LoVo (cell line): ENCODE data around the gene SLX4.
"Not testable (repeated sequence)": the region's sequence is repeated elsewhere in the genome, so short reads cannot be mapped to it uniquely, and the experiment has no call there.

Experiments
- DNase-seq: peaks from one replicate; pipeline ENCODE4 v3.0.0-alpha.2; 2016; ENCODE audit warnings: low spot score

The SLX4 gene, protein sequence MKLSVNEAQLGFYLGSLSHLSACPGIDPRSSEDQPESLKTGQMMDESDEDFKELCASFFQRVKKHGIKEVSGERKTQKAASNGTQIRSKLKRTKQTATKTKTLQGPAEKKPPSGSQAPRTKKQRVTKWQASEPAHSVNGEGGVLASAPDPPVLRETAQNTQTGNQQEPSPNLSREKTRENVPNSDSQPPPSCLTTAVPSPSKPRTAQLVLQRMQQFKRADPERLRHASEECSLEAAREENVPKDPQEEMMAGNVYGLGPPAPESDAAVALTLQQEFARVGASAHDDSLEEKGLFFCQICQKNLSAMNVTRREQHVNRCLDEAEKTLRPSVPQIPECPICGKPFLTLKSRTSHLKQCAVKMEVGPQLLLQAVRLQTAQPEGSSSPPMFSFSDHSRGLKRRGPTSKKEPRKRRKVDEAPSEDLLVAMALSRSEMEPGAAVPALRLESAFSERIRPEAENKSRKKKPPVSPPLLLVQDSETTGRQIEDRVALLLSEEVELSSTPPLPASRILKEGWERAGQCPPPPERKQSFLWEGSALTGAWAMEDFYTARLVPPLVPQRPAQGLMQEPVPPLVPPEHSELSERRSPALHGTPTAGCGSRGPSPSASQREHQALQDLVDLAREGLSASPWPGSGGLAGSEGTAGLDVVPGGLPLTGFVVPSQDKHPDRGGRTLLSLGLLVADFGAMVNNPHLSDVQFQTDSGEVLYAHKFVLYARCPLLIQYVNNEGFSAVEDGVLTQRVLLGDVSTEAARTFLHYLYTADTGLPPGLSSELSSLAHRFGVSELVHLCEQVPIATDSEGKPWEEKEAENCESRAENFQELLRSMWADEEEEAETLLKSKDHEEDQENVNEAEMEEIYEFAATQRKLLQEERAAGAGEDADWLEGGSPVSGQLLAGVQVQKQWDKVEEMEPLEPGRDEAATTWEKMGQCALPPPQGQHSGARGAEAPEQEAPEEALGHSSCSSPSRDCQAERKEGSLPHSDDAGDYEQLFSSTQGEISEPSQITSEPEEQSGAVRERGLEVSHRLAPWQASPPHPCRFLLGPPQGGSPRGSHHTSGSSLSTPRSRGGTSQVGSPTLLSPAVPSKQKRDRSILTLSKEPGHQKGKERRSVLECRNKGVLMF (N-terminal part only)

DNA sequence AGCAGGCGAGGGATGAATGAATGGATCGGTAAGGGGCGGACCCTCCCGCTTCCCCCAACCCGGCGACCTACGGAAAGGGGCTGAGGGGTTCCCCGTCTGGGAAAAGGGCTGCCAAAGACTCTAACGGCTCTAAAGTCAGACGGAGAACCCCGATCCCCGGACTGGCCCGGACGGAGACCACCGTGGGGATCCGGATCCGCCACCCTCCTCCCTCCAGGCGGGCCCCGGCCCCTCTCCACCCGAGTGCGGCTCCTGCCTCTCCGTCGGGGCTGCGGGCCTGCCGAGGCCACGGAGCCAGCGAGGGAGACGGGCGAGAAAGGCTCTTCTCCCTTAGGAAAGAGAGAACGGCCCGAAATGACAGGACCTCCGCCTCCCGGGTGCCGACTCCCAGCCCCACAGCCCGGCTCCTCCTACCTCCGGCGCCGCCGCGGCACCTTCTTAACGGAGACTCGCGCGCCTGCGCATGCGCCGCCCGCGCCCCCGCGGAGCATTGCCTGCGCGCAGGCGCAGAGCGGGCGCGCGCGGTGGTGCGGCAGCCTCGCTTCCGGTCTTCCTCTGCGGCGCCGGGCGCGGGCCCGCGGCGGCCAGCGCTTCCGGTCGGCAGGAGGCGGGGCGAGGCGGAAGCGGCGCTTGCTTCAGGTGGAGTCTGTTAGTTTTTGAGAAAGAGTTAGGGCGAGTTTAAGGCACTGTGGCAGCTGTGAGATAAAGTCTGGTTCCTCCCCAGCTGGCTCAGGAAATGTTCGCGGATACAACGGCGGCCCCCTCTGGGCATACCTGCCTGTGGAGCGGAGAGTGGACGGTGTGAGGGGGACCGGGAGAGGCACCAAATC is at the start of gene SLX4:
Gene SLX4 (minus strand): TSS at position 461 of the 830 bp plus-strand sequence. CDS start 2,642 bp downstream, outside the sequence.
- peak; percentile 97 for DNase-seq

DNA sequence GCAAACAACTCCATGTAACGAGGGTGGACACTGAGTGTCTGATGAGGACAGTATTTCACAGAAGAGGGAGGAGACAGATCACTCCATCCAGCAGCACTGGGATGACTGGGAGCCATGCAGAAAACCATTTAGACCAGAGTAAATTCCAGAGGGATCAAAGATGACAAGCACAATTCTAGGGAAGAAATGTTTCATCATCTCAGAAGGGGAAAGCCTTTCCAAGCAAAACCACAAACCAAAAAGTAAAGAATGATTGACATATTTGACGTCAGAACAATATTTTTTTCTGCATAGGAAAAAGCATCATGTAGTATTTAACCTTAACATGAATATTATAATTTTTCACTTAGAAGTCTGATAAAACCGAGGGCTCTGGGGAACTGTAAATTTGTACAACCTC is 47.8 kb upstream of the SLX4 start:
- no peak for DNase-seq

DNA sequence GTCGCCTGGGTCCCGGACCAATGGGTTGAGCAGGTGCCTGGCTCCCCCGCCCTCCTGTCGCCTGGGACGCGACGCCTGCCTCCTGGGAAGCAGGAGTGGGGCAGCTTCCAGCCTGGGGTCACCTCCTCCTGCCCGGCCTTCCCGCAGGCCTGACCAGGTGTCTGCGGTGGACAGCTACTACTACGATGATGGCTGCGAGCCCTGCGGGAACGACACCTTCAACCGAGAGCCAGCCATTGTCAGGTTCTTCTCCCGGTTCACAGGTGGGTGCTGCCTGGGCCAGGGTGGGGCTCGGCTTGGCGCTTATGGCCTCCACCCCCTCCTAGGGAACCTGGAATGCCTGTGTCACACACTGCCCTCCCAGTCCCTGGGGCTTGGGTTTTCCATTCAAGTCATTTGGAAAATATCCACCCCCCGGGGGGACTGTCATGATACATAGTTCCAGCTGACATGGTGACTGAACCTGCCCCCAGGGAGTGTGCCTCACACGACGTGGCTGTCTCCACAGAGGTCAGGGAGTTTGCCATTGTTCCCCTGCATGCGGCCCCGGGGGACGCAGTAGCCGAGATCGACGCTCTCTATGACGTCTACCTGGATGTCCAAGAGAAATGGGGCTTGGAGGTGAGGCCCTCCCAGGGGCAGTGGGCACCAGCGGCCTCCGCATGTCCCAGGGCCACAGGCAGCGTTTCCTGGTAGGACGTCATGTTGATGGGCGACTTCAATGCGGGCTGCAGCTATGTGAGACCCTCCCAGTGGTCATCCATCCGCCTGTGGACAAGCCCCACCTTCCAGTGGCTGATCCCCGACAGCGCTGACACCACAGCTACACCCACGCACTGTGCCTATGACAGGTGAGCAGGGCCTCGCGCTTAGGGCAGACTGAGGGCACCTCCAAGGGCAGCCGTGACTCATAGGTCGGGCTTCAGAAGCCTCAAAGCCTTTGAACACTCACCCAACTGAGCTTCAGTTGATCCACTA is 45.4 kb upstream of the SLX4 start:
- no peak for DNase-seq

DNA sequence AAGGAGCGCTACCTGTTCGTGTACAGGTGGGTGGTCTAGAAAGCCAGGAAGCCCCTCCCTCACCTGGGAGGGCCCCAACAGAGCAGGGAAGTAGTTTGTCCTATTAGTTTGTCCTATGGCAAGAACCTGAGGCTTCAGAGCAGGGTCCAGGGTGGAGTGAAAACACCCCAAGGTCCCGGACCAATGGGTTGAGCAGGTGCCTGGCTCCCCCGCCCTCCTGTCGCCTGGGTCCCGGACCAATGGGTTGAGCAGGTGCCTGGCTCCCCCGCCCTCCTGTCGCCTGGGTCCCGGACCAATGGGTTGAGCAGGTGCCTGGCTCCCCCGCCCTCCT is 44.7 kb upstream of the SLX4 start:
- not testable (repeated sequence) for DNase-seq

DNA sequence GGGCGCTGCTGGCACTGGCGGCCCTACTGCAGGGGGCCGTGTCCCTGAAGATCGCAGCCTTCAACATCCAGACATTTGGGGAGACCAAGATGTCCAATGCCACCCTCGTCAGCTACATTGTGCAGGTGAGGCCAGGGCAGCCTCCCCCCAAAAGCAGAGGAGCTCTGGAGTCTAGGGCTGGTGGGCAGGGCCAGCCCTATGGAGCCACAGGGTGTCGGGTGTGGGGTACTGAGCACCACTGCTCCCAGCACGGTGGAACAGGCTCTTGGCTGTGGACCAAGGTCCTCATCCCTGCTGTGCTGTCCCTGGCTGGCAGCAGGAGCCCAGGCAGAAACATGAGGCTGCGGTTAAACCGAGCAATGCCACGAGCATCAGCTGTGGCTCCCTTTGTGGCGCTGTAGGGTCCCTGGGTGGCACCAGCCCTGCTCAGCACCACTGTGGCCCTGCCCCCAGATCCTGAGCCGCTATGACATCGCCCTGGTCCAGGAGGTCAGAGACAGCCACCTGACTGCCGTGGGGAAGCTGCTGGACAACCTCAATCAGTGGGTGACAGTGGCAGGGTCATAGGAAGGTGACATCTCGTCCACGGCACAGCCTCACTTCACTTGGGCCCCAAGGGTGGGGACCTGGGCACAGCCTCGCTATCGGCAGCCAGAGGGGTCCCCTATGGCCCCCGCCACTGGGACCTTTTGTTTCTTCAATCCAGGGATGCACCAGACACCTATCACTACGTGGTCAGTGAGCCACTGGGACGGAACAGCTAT is 44.2 kb upstream of the SLX4 start:
- no peak for DNase-seq

DNA sequence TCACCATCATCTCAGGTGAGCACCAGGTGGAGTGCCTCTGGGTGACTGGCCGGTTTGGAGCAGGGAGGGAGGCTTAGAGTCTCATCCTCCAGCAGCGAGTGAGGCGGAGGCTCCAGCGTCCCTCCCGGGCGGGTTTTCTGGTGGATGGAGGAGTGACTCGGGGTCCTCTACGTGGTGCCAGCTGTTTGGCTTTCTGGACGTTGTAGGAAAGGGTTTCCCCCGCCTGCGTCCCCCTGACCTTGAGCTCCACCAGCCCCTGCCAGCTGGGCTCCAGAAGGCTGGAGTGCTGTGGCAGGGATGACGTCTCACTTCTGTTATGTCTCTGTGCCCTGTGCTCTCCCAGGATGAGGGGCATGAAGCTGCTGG is 43.6 kb upstream of the SLX4 start:
- no peak for DNase-seq

DNA sequence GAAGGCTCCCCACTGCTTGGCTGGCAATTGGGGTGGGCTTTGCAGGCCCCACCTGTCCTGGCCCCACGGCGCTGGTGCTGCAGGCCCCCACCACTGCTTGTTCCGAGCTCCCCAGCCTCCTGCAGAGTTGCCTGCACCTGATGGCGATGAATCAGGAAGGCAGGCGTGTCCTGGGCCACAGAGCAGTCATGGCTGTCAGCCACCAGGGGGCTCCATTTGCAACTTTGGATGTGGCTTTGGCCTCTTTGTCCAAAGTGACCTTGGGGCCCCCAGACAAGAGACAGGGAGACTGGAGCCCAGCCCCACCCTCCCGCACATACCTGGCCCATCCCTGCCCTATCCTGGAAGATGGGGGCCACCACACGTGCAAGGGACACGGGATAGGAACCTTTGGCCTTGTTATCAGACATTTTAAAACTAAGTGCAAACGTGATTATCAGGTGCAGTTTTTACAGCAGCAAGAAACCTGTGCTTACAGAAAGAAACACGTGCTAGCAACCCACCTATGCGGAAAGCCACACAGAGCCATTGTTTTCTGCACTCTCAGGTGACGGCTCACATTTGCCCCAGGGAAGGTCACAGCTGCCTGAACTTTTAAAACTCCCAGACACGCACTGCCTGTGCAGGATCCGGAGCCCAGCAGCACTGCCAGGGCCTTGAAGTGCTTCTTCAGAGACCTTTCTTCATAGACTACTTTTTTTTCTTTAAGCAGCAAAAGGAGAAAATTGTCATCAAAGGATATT is 43.0 kb upstream of the SLX4 start, which contains the start of gene DNASE1:
Gene DNASE1 (plus strand): TSS at position 443 of the 743 bp plus-strand sequence. CDS start 683 bp downstream, outside the sequence.
- DNase-seq = peak; percentile 54

DNA sequence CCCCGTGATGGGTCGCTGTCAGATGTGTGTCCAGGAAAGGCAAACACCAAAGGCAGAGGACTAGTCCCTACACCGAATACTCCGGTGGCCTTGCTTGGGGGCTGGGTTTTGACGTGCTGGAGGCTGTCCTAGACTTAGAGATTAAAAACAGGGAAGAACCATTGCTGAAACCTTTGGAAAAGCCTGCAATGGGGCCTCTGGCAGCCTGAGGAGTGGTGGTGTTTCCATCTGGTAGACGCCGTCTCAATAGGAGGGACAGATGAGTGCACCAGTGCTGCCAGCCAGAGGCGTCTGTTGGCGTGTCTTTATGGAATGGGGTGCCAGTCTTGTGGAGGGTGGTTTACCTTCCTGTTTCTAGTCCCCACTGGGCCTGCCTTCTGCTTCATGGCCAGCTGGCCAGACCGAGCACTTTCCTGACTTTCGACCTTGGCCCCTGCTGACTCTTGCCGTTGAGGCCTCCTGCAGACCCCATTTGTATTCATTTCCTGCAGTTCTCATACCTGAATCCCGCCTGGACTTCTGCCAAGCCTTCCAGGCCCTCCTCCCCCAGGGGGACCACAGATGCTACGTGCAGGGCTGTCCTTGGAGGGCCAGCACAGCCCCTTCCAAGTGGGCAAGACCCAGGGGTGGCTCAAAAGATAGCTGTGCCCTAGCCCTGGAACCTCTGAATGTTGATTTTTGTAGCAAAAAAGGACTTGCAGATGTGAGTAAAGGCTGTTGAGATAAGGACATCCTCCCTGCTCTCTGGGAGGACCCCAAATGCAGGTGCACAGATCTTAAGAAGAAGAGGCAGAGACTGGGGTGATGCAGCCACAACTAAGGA is 41.2 kb upstream of the SLX4 start:
- DNase-seq = no peak

DNA sequence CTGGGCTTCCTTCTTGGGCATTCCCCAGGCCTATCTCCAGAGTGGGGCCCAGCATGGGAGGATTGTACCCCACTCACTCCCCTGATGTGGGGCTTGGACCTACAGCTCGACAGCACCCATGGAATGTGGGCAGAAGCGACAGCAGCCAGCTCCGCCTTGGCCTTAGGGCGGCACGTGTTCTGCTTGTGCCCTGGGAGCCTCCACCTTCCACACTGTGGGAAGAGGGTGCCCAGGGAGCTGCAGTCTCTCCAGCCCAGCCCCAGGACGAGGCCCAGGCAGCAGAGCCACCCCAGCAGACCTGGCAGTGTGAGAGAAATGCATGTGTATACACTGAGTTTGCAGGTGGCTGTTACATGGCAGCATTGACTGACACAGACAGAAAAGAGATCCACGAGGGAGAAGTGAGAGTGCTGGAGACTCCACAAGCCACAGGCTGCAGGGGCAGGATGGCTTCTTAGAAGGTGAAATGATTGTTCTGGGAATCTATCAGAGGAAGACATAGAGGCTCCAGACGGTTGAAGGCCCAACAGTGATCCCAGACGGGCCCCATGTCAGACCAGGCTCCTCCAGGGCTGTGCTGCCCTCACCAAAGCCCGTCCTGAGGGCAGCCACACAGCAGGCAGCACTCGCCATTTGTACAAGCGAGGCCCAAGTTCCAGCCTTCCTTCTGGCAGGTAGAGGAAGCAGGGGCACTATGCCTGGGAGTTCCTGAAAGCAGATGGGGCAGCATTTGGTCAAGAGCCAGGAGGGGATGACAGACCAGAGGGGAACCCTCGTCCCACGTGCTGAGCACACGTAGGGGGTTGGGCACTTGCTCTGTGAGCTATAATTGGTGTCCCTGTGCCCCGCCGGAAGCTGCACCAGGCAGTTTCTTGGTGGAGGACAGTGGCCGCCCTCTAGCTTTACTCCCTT is 40.3 kb upstream of the SLX4 start:
- DNase-seq = no peak

DNA sequence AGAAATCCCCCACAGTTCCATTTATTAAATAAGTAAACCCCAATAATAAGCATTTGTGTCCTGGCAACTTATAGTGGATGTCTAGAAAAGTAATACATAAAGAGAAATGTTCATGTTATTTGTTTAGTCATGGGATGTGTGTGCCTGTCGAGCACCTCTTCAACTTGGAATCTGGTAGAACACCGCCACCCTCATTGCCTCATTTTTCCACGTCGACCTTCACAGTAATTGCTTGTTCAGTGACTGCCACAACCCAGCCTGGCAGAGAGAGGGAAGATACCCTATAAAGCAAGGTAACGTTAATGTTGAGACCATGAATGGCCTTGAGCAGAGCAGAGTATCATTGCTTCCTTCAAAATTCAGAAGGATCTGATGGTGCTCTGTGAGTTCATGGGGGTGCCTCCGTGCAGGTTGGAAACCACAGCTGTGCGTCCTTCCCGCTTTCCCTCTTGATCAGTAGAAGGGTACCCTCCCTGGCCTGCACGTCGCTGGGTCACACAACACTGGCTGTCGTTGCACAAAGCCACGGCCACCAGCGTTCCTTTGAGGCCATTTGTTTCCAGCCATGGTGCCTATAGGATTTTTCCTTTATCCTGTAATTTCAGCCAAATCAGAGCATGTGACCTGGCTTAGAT is 39.3 kb upstream of the SLX4 start:
- no peak for DNase-seq

DNA sequence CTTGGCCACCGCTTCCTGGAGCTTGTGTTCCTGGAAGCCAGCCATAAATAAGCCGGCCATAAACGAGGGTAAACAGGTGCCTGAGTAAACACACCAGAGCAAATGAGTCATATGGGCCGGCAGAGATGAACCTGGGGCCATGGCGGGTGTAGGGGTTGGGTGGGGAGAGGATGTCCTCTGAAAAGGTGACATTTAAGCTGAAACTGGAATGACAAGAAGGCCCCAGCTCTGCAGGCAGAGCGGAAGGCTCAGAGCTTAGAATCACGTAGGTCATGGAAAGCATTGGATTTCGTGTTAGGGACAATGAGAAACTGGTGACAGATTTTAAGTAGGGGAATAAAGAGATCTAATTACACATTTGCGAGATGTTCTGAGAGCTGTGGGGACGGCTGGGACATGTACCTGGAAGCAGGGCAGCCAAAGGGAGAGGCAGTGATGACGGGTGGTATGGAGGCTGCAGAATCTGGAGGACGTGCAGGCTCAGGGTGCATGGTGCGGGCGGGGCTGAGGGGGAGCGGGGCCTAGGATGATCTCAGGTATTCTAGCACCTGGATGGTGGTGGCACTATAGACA is 35.0 kb upstream of the SLX4 start:
- peak; percentile 92 for DNase-seq

DNA sequence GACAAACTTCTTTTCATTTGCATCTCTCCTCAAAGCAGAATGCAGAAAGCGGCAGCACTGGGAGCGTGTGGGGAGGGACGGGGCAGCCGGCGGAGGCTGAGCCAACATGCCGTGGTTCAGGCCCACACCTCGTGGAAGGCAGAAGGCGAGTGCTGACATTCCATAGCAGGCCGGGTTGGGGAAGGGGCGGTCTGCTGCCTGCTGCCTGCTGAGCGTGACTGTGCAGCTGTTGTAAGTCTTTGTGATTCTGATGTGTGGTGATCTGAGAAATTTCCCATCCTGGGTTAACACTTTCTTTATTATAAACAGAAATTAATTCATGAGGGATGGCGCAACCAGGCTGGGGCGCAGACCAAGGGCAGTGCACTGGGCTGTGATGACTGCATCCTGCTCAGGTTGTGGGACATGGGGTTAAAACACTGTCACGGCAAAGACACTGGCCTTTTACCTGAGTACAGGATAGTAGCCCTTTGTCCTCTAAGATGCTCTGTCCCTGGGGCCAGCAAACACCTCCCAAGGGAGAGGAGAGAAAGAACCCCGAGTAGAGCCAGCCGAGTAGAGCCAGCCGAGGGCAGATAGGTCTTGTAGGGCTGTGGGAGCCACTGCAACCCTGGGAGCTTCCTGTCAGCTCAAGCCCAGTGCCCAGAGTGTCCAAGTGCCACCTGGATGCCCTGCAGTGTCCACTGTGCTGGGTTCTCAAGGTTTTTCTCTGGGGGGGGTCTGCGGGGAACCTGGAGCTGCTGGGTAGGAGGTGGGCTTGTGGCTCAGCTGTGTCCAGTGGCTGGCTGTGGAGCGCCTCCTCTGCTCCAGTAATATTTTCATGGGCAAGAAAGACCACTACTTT is 34.3 kb upstream of the SLX4 start:
- DNase-seq = no peak

DNA sequence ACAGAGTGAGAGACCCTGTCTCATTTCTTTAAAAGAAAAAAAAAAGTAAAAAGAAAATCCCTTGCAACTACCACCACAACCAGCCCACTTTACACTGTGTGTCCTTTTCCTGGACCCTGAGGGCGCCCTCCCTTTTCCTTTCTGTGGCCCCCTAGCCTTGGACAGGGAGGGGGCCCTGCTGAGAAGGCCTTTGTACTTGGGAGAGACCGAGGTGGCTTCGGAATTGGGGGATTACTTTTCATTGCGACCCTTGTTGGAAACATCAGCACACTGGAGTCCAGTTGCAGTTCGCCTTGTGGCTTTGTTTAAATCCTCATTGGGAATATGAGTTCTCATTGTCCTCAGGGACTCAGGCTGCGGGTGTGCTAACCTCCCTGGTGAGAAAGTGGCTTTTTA is 33.7 kb upstream of the SLX4 start:
- no peak for DNase-seq

DNA sequence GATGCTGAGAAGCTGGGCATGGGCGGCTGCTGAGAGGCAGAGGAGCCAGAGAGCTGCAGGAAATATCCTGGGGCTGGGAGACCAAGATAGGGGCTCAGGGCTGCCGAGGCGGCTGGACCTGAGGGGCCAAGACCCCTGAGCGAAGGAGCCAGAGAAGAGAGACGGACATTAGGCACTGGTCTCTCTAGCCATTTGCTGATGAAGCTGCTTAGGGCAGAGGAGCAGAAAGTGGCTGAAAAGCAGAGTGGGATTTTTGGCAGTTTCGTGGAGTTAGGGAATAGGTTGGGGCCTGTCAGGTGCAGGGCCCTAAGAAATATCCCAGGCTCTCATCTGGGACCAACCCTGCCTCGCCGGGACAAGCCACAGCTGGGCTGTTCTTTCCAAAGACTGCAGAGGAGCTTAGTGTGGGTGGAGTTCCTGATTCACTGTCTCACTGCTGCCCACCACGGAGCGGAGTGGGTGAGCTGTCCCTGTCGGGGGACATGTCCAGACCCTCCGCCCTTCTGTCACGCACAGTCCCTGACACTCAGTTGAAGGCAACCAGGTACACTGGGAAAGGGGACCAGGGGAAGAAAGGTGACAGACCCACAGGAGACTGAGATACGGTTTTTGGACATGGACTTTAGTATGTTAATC is 31.8 kb upstream of the SLX4 start:
- DNase-seq = no peak
